HG02678 (cell line): Measurements from ENCODE around the gene COQ9.

Experiments
- ATAC-seq: cut with Tn5 transposase; IDR thresholded peaks from one replicate; pipeline ENCODE4 v1.9.1; 2021; ENCODE audit warnings: mild to moderate bottlenecking, moderate library complexity; ENCODE audit not compliant: unreplicated experiment

COQ9 gene

DNA sequence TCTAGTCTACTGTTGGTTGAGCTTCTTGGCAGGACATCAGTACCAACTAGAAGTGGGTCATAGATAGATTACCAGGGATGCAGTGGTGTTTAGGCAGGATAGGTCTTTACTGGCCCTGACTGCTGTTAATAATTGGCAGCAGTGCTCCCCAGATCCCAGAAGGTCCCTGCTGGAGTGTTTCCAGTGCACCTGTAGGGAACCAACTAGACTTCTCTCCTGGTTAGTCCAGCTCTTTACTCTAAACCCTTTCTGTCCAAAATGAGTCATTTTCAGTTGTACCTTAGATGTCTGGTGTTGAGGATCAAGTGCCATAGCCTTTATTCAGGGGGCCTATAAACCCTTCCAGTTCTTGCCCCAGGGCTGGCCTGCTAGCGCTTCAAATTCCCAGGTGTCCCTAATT is 23.9 kb downstream of the COQ9 start:
- no peak for ATAC-seq

DNA sequence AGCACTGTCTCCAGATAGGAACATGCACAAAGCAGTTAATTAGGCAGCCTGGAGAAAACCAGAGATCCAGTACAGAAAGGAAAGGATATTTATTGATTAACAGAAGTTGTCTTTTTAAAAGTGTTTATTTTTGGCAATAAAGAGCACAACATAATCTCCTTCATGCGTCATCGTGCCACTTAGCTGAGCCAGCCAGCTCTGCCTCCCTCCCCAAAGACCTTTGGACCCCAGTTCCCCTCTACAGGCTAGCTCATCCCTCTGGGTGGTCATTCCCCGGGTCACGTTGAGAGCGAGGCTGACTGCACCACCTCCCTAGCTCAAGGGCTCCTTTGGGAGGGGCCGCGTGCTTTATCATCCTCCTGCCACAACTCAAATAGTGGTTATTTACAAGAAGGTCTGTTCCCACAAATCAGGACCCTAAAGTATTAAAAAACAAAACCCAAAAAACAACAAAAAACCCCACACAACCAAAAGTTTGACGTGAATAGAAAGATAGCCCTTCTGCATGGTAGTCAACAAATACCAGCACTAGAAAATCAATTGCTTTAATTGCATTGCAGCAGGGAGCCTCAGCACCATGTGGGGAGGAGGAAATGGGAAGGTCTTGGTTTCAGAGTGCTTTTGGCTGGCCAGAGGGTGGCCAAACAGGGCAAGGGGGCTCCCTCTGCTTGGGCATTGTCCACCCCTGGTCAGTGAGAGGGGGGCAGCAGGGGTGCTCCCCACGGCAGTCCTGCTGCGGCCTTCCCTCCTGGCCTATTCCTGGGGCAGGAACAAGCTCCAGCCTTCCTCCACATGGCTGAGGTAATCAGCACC is 24.8 kb downstream of the COQ9 start:
- ATAC-seq: no peak

DNA sequence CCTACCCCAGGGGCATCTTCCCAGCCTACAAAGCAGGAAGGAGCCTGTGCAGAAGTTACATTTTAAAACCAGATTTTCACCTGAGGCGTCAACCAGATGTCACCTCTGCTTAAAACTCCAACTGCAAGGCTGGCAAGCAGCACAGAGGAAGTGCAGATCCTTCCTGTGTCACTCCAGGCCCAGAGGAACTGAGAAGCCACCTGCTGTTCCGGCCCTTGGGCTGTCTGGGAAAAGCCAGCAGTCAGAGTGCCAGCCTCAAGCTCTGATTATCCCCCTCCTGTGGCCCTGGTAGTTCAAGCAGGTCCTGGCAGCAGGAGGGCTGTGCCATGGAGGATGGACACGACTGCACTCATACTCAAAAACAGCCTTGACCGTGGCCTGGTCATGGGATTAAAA is 25.4 kb downstream of the COQ9 start:
- no peak for ATAC-seq

DNA sequence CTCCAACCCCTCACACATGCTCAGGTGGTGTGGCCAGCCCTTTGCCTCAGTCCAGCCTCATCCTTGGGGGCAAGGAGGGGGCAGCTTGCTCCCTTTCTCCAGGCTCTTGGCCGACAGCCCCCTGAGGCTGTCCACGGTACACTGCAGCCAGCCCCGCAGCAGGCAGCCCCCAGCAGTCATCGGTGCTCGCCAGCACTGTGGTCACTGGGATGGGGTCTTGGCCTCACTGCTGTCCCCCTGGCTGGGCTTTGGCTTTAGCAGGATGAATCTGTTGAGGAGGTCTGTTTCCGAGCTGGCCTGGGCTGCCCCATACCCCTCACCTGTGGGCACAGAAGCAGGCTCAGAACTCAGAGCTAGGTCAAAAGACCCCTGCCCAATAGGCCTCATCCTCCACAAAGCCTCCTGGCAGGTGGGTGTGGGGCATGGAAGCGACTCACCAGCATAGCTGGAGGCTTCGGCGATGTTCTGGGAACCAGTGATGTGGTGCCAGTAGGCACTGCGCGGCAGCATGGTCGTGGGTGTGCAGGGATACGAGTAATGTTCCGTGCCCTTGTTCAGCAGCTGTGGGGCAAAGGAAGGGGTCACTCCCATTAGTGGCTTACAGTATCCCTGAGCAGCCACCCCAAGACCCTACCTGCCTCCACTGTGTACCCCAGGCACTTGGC is 26.0 kb downstream of the COQ9 start:
- no peak for ATAC-seq

DNA sequence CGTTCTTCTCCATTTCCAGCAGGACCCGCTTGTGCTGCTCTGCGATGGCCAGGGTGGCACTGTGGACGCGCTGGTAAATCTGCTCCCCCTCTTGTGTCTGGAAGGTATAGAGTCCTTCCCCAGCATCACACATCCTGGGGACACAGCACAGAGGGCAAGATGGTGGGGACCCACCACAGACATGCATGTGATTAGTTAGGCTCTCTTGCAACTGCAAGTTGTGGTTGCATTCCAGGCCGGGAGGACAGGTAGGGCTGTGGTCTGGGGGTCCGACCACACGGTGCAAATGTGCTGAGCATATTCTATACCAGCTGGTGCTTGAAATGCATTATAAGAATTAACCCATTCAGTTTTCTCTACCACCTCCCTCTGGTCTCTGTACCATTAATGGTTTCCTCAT is 26.6 kb downstream of the COQ9 start:
- no peak for ATAC-seq

DNA sequence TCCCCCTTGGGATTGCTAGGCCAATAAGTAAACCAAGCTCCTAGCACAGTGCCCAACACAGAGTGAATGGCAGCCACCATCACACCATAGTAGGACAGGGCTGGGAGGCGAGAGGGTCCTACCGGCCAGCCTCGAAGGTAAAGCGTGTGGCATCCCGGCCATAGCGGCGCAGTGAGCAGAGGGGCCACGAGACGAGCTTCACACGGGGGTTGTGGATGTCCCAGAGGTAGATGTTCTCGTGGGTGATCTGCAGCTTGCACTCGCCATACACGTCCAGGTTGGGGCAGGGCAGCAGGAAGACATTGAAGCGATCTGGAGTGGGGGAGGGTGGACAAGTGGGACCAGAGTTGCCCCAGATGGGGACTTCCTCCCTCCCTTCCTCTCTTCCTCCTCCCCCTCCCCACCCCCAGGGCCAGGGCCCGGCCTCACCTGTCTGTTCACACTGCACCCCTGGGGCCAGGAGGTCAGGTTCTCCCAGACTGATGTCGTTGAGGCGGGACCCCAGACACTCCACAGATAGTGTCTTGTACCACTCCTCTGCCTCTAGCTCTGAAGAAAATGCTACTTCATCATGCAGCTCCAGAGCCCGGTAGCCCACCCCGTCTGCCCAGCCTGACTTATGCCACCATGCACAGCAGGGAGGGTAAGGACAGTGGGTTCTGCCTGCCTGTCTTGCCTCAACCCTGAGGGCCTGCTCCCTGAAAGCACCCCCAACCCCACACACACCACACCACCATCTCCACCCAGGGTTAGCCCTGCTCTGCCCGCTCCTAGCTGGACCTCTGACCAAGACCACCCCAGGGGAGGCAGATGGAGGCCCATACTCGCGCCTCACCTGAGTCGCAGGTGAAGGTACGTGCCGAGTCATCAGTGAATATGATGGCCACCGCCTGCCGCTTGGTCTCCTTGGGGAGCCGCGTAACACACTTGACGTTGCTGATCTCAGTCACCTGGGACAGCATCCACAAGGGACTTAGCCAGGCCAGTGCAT is 27.7 kb downstream of the COQ9 start:
- no peak for ATAC-seq

DNA sequence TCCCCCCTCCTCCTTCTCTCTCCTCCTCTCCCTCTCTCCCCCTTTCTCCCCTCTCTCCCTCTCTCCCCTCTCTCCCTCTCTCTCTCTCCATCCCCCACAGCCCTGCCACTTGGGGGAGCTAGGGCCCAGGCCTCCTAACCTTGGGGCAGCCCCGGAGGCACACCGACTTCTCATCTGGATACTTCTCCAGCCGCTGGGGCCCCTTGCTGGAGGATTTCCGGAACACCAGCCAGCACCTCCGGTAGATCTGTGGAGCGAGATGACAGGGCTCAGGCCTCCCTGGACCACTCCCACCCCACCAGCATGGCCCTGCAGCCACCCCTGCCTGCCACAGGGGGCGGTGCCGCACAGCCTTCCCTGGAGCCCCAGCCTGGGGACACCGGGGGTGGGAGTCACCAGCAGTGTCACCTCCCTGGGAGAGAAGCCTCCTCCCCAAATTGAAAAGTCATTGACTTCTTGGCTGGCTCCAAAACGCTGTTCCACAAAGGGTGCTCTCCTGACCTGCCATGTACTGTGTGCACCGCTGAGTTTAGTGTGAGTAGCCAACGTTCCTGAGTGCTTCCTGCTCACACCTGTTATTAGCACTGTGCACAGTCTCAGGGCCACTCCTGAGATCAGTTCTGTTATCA is 28.5 kb downstream of the COQ9 start:
- ATAC-seq: peak; percentile 93

DNA sequence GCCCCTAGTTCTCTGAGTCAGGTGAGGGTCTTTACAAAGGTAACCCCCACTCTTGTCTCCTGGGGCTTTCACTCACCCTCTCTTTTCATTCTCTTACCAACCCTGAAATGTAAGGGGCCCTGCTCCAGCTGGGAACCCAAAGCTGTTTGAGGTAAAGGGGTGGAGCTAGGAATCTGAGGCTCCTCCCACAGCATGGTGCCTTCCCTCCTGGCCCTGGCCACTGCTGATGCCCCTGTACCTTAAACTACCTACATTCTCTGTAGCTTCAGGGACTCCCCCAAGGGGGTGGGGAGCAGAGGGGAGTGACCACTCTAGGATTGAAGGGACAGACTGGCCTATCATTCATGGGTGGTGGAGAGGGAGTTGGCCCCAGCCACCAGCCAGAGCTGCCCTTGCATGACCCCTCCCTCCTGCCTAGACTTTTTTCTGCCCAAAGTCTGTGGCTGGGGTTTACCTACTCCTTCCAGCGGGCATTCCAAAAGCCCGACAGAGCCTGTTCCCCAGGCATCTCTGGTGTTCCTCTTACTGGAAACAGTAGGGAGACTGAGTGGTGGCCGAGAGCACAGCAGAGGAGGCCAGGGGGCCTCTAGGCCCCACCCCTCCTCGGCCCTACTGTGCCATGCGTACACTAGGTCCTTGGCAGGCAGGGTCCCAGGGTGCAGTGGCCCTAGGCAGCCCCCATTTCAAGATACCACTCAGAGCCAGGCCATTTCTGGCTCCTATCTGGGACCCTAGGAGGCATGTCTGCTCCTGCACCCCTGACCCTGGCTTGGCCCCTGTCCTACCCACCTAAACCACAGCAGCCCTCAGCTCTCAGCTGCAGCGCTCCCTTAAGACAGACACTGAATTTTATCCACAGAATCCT is 29.5 kb downstream of the COQ9 start:
- no peak for ATAC-seq

DNA sequence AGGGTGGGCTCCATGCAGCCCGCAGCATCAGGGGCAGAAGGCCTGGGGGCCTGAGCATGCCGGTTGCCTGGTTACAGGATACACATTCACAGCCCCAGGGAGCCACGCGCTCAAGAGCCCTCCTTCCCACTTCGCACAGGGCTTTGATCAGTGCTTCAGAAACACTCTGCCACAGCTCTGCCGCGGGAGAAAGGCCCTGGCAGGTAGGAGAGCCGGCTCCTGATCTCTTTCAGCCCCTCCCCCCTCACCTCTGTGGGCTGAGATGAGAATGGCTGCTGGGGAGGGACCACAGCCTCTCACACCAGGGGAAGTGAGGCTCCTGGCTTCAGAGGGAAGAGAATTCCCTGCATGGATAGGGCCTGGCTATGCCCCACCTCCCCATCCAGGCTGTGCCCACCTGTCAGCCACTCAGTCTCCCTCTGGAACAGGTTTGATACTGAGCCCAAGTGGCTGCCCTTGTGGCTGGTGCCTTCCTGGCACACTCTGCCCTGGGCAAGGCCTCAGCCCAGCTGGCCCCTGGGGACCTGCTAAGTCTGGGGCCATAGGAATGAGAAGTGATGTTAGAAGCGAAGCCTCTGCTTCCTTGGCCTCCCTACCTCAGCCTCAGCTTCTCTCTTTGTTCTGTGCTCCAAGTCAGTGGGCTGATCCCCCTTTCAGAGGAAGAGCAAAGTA is 30.4 kb downstream of the COQ9 start:
- no peak for ATAC-seq

DNA sequence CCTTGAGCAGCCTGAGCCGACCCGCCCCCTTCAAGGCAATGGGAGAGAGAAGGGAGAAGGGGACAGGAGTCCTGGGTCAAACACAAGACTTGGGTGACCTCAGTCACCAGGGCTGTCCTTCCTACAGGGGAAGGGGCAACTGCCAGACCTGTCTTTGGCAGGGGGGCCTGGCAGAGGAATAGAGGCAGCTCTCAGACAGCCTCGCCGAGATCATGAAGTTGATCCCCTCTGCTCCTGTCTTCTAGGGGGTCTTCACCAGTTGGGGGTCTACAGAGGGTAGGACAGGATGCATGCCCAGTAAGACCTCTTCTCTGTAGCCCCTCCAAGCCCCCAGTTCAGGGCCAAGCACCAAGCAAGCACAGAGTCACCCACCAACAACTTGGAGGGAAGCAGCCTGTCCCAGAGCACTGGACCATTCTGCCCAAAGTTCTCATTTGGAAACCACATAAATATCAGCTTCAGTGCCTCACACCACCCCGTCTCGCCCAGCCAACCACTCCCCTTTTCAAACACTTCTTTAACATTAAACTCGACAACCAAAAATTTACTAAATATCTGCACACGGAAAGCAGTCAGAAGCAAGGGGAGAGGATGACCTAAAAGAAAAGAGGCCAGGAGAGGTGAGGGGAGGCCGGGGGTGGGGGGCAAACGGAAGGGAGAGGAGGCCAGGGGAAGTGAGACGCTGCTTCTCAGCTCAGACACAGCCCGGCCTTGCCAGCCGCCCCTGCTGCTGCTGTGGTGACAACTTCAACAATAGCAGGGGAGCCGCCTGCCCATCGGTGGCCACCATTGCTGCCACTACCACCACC is 31.3 kb downstream of the COQ9 start:
- ATAC-seq: no peak

DNA sequence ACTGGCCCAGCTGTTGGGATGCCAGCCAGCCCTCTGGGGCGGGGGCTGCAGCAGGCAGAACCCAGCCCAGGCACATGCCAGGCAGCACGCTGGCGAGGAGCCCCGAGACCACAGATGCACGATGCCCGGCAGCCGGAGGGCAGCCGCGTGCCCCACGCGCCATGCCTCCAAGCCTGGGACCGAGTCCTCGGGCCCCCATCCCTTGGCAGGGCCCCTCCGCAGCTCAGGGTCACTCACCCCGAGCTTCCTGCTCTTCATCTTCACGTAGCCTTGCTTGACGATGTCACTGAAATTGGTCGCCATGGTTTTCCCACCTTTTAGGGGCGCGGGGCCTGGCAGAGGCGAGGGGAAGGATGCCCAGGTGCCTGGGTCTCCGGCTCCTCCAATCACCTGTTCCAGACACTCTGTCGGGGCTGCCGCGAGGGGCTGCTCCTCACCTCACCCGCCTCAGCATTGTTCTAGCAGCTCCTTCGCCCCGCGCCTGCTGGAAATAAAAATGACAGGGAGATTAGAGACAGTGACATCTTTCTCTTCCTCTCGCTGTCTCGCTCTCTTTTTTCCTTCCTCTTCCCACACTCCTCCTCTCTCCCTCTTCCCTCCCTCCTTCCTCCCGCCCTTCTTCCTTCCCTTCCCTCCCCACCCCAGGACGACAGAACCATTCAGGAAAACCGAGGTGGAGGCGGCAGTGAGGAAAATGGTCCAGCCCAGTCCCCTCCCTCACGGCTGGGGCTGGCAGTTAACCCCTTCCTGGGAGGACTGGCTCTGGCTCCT is 32.1 kb downstream of the COQ9 start:
- ATAC-seq: no peak

DNA sequence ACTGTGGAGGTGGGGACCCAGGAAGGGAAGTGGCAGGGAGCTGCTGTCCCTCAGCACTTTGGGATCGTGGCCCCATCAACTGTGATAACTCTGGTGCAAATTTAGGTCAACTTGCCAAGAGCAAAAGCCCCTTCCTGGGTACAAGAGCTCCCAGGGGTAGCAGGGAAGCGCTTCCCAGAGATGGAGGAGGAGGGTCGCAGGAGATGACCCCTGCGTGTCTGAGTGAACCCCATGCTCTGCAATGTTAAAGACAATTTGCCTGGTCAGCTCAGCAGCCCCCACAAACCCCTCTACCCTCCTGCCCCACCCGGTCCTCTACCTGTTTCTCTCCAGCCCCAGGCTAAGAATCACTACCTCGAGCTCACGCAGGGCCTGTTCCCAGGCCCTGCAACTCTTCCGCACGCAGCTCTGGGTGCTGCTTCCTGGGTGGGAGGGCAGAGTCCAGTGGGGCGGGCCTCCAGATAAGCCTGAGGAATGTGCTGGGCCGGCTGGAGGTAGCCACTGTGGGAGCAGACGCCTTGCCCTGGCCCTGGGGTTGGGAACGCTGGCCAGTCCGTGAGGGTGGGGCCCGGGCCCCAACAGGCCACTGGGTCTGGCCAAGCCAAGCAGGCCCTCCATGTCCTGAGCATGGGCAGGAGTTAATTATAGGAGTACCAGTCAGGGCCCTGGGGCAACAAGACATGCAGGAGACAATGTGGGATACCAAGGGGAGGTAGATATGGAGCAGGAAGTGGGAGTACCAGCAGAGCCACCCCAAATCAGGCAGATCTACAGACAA is 32.9 kb downstream of the COQ9 start:
- ATAC-seq: no peak

DNA sequence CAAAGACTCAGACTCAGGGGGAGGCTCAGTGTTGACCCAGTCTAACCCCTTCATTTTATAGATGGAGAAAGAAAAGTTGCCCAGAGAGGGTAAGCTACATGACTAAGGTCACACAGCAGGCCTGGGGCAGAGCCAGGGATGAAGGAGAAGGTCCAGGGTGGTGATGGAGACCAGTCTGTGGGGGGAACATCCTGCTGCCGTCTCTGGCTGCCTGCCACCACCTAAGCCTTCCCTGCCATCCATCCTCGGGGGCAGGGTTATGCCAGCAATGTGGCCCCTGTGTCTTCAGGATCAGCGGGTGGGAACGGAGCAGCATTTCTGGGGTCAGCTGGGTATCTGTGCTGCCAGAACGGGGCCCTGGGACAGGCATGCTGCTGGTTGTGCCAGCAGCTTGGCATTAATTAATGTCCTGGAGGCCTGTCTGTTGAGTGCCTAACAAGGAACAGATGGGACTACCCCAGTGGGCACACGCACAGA is 33.5 kb downstream of the COQ9 start:
- no peak for ATAC-seq

DNA sequence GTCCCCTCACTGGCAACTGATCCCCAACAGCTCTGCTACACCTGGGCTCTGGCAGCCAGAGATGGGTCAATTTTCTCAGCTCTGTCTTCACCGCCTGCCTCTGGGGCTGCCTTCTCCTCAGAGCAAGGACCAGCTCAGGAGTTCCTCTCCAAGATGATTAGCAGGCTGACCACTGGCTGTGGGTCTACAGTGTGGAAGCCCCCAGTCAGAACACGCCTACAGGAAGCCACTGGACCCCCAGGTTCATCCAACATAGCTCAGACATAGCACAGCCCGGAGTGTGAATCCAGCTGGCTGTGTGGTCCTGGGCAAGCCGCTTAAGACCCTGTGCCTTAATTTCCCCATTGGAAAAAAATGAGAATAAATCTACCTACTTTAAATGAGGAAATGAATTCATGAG is 34.1 kb downstream of the COQ9 start:
- ATAC-seq: no peak

DNA sequence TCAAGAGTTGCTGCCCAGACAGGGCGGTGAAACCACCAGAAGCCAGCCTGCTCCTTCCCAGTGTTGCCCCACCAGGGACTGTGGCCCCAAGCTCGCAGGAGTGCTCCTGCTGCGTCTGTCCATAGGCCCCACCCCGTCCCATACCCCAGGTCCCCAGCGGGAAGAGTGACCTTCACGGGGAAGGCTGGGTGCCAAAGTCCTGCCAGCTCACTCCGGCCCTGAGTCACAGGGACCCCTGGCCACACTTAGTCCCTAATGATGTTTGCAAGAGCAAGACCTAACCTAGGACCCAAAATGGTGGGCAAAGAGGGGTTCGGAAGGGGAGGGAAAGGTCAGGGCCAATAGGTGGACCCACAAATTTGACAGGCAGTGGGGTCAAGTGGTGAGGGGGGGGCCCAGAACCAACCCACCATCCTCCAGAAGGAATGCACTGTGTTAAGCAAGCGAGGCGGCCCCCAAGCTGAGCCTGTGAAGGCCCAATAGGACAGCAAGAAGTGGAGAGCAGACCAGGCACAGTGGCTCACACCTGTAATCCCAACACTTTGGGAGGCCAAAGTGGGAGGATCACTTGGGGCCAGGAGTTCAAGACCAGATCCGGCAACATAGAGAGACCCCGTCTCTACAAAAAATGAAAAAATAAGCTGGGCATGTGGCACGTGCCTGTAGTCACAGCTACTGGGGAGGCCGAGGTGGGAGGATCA is 35.7 kb downstream of the COQ9 start:
- no peak for ATAC-seq

DNA sequence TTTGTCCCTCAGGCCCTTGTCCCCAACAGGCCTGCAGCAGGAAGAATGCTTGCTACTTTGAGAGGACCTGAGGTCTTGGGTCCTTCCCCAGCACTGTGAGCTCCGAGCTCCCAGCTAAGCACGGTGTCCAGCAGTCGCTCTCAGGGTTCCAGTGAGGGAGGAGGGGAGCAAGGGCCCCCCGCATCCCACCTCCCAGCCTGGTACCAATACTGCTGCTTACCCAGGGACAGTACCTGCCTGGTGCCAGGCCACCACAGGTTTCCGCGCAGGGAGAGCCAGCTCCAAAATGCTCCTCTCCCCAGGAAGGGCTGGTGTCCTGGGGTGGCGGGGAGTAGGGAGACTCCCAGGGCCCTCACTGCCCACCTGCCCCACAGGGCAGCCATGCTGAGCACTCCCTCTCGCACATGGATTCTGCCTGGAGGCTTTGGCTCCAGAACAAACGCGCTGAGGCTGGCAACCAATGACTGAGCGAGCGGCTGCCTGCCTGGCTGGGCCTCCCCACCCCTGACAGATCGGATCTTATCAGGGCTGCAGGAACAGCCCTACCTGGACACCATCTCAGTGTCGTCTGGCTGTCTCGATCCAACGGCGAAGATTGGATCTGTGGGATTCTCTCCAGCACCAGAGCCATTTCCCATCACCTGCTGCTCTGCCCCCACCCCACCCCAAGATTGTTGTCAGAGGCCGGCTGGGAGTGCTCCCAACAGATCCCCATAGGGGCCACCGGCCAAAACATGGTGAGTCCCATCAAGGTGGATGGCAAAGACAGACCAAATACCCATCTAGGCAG is 36.6 kb downstream of the COQ9 start:
- no peak for ATAC-seq
